LNCaP clone FGC (cell line): ENCODE results near the gene POU3F3.

Experiments used
- DNase-seq: peaks from one replicate; pipeline ENCODE4 v3.0.0-alpha.2; 2011; ENCODE audit warnings: low read depth
- H3K4me3 ChIP-seq: 2 replicates; pipeline ENCODE4 v1.5.1; 2011; ENCODE audit warnings: mild to moderate bottlenecking, low read depth, low read length, control low read depth
- TF ChIP-seq, protein P1 (sequence below): IDR thresholded peaks from 2 replicates; pipeline ENCODE4 v1.5.1; 2012; ENCODE audit warnings: mild to moderate bottlenecking; ENCODE audit not compliant: control insufficient read depth, insufficient read depth; ENCODE audit errors: extremely low read depth

Gene POU3F3

DNA sequence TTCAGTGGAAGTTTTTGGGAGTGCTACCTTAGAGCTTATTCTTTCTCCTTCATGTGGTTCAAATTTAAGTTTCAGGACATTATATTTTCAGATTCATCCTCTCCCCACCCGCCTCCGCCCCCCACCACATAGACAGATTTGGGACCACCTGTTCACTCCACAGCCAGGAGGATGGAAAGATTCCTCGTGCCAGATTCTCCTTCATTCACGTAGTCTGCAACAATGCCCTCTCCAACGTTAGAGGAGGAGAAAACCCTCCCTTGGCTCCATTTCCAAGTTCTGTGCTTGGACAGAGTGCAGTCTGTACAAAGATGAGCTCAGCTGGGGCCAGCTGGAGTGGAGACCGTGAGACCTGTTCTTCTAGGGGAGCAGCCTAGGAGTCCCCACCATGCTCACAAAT, 26.2 kb downstream of the POU3F3 start:
- DNase-seq = no peak
- H3K4me3 ChIP-seq = no peak overlapping the region
- TF ChIP-seq, protein P1, sequence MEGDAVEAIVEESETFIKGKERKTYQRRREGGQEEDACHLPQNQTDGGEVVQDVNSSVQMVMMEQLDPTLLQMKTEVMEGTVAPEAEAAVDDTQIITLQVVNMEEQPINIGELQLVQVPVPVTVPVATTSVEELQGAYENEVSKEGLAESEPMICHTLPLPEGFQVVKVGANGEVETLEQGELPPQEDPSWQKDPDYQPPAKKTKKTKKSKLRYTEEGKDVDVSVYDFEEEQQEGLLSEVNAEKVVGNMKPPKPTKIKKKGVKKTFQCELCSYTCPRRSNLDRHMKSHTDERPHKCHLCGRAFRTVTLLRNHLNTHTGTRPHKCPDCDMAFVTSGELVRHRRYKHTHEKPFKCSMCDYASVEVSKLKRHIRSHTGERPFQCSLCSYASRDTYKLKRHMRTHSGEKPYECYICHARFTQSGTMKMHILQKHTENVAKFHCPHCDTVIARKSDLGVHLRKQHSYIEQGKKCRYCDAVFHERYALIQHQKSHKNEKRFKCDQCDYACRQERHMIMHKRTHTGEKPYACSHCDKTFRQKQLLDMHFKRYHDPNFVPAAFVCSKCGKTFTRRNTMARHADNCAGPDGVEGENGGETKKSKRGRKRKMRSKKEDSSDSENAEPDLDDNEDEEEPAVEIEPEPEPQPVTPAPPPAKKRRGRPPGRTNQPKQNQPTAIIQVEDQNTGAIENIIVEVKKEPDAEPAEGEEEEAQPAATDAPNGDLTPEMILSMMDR = no peak

DNA sequence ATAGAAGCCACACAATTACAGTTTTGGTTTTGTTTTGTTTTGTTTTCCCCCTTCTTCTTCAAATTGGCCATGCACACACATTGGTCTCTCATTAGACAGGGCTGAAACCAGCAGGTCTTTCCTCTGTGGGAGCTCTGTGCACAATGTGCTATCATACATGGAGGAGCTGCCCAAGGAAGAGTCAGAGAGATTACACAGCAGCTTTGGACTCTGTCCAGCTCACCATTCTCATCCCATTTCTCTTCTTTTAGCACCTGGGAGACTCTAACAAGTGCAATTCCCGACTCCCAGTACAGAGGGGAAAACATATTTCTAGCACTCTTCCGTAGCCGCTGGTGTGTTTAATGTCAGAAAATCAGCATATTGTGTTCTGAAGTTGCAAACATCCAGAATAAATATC, 29.4 kb downstream of the POU3F3 start:
- no peak overlapping the region for H3K4me3 ChIP-seq
- no peak for DNase-seq
- TF ChIP-seq, protein P1 = no peak

DNA sequence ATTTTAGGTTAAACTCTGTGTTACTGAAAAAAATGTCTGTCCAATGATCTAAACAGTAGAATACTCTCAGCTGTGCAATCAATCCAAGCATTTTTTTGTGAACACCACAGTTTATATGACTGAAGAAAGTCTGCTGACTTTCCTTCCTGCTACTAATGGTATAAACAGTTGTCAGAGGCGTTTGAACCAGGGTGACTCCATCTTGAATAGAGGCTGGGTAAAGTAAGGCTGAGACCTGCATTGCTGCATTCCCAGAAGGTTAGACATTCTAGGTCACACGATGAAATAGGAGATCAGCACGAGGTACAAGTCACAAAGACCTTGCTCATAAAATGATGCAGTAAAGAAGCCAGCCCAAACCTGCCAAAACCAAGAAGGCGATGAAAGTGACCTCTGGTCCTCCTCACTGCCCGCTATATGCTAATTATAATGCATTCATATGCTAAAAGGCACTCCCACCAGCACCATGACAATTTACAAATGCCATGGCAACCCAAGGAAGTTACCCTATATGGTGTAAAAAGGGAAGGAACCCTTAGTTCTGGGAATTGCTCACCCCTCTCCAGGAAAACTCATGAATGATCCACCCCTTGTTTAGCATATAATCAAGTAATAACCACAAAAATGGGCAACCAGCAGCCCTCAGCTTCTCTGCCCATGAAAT, 31.3 kb downstream of the POU3F3 start:
- no peak overlapping the region for H3K4me3 ChIP-seq
- no peak for DNase-seq
- TF ChIP-seq, protein P1 = no peak

DNA sequence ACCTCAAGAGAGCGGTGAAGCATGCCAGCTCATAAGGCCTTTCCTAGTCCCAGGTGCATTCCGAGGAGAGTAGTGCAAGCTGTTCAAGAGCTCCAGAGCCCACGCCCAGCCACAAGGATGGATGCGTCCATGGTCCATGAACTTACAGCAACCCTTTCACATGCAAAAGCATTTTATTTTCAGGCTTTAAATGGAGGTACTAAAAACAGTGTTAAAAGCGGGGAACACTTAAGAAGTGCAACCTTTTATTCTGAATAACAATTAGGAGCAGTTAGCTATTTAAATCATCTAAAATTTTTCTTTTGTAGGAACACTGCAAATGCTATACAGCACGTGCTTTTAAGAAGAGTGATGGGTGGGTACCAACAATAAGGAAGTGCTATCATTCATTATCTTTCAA, 33.8 kb downstream of the POU3F3 start:
- TF ChIP-seq, protein P1 = no peak
- H3K4me3 ChIP-seq = no peak overlapping the region
- no peak for DNase-seq

DNA sequence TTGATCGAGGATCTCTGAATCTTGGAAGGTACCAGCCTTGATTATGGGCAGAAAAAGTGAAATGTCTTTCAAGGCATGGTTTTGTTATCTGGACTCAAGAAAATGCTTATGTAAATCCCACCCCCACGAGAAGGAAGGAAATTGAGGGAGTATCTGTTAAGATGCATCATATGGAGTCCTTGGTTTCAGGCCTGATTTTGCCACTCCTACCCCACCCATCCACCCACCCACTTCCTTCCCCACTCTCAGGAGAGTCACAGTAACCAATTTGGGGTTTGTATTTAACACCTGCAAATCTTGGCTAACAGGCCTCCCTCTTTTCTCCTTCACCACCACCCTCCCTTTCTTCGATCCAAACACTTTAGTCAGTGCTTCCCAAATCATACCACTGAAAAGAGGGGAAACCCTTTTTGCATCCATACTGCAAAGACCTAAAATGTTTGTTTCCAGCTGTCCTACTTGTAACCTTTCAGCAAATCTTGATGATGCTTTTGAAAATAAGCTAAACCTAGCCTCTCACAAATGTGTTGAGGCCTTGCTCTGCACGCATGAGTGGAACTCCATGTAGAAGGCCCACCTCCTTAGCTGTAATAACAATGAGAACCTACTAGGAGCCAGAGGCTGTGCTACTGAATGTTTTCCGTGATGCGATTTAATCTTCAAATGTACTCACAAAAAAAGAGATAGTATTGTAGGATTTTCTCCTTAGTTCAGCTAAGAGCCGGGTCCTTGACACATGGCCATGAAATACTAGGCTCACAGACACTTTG, 34.8 kb downstream of the POU3F3 start:
- TF ChIP-seq, protein P1 = no peak
- DNase-seq = no peak

DNA sequence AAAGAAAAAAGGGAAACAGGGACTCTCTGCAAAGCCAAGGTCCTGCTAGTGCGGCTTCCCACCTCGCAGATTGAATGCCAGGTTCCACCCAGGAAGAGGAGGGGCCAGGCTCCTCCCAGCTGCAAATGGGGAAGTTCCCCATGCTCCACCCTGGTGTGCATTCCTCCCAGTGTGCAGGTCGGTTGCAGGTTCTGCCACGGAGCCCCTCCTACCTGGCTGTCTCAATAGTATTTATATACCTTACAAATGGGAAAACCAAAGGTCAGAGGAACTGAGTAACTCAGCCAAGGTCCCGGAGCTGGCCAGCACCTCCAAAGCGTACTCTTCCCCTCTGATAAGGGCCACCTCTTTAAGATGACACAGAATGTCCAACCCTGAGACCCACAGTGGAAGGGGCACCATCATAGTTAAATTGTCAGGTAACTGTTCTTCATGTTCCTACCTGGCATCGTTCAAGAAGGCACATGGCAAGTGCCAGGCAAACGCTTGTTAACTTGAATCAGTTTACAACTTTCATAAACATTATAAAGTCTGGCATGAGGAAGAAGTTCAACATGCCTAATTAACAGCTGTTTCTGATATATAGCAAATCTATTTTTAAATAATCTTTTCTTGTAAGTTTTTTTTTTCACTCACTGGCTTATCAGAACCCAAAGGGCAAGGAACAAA, 35.5 kb downstream of the POU3F3 start:
- H3K4me3 ChIP-seq = no peak overlapping the region
- TF ChIP-seq, protein P1 = no peak
- DNase-seq = peak; percentile 17

More for the DNA sequence above, 34.8 kb downstream of the POU3F3 start:
- no peak overlapping the region for H3K4me3 ChIP-seq
